Measurements from ENCODE around the gene MRAP.

The MRAP gene

GRCh38 chr21:32298658-32299081 is at the start of gene MRAP:
Gene MRAP, plus strand, starts transcription at chr21:32298855. Its CDS starts 117 bp downstream, at chr21:32298972.
- Histone ChIP-seq H3K36me3 (no peaks in the 10 kb centered on the region), H3K27ac (no peak within 1 kb of the TSS), H3K4me1 (no peaks in the 10 kb centered on the region), H3K27me3 (no peaks in the 10 kb centered on the region), H3K4me3 (no peak within 1 kb of the TSS), H3K9me3 (no peaks in the 10 kb centered on the region)
- no peak for TF ChIP-seq CTCF (IDR thresholded peaks at IDR 0.05)
- DNase-seq = no peak
- intact Hi-C loops (cut with DNase I; ENCODE audit: low total_unique reads) = no loop called here

- TF ChIP-seq CTCF (IDR thresholded peaks at IDR 0.05) = no peak
- no peaks in the 10 kb centered on the region for H3K27me3 ChIP-seq
- H3K36me3 ChIP-seq = no peaks in the 10 kb centered on the region
- H3K27ac ChIP-seq = no peak overlapping the region
- intact Hi-C loops (cut with DNase I; ENCODE audit: low total_unique reads) = loop anchor here (10.0 kb wide), 1 partner anchor 455 kb away; no protein-coding TSS in a partner anchor
- H3K4me3 ChIP-seq = no peak overlapping the region
- no peak for DNase-seq
- no peaks in the 10 kb centered on the region for H3K9me3 ChIP-seq
- H3K4me1 ChIP-seq = peaks cover 0 to 50% (median 23%) of the 10 kb centered on the region in 4 donors
Measured at GRCh38 chr21:32249511-32250280, 49.0 kb upstream of the MRAP start.

- Histone ChIP-seq H3K27me3 (no peaks in the 10 kb centered on the region), H3K4me3 (no peak overlapping the region)
- intact Hi-C loops (cut with DNase I; ENCODE audit: low total_unique reads) = loop anchor here (10.0 kb wide), 1 partner anchor 457 kb away; no protein-coding TSS in a partner anchor
Measured at GRCh38 chr21:32252136-32252535, 46.5 kb upstream of the MRAP start.

GRCh38 chr21:32253215-32253641 is 45.4 kb upstream of the MRAP start:
- TF ChIP-seq CTCF (IDR thresholded peaks at IDR 0.05) = no peak
- Histone ChIP-seq H3K4me1 (peaks cover 0 to 55% (median 31%) of the 10 kb centered on the region in 4 donors), H3K27me3 (no peaks in the 10 kb centered on the region), H3K9me3 (no peaks in the 10 kb centered on the region), H3K4me3 (no peak overlapping the region), H3K27ac (peak overlapping the region in 1 of 2 donors; percentile 26), H3K36me3 (no peaks in the 10 kb centered on the region)
- no peak for DNase-seq
- intact Hi-C loops (cut with DNase I; ENCODE audit: low total_unique reads) = loop anchor here (10.0 kb wide), 1 partner anchor 458 kb away; no protein-coding TSS in a partner anchor

More at GRCh38 chr21:32252136-32252535, 46.5 kb upstream of the MRAP start:
- Histone ChIP-seq H3K36me3 (no peaks in the 10 kb centered on the region), H3K4me1 (peaks cover 0 to 47% (median 26%) of the 10 kb centered on the region in 4 donors), H3K9me3 (no peaks in the 10 kb centered on the region), H3K27ac (no peak overlapping the region)
- TF ChIP-seq CTCF (IDR thresholded peaks at IDR 0.05) = no peak
- DNase-seq = no peak

GRCh38 chr21:32256251-32256650 is 42.4 kb upstream of the MRAP start:
- peak overlapping the region; percentile 73 to 76 for H3K27ac ChIP-seq
- no peaks in the 10 kb centered on the region for H3K27me3 ChIP-seq
- no peaks in the 10 kb centered on the region for H3K9me3 ChIP-seq
- TF ChIP-seq CTCF (IDR thresholded peaks at IDR 0.05) = no peak
- no peak for DNase-seq
- intact Hi-C loops (cut with DNase I; ENCODE audit: low total_unique reads) = loop anchor here (10.0 kb wide), 1 partner anchor 461 kb away; no protein-coding TSS in a partner anchor
- H3K36me3 ChIP-seq = no peaks in the 10 kb centered on the region
- peaks cover 0 to 45% (median 27%) of the 10 kb centered on the region in 4 donors for H3K4me1 ChIP-seq
- no peak overlapping the region for H3K4me3 ChIP-seq
